OCI-M2 (cell line): ENCODE results near the gene EPB41L4B.
A peak's percentile ranks its signal among the peaks of the same experiment; 100 is the strongest.
"Not testable (repeated sequence)": the region's sequence is repeated elsewhere in the genome, so short reads cannot be mapped to it uniquely, and the experiment has no call there.

Experiments used
- DNase-seq: peaks from one replicate; lab custom pipeline; 2025; ENCODE audit not compliant: unreplicated experiment; lab: John Stamatoyannopoulos, UW

Gene EPB41L4B

DNA sequence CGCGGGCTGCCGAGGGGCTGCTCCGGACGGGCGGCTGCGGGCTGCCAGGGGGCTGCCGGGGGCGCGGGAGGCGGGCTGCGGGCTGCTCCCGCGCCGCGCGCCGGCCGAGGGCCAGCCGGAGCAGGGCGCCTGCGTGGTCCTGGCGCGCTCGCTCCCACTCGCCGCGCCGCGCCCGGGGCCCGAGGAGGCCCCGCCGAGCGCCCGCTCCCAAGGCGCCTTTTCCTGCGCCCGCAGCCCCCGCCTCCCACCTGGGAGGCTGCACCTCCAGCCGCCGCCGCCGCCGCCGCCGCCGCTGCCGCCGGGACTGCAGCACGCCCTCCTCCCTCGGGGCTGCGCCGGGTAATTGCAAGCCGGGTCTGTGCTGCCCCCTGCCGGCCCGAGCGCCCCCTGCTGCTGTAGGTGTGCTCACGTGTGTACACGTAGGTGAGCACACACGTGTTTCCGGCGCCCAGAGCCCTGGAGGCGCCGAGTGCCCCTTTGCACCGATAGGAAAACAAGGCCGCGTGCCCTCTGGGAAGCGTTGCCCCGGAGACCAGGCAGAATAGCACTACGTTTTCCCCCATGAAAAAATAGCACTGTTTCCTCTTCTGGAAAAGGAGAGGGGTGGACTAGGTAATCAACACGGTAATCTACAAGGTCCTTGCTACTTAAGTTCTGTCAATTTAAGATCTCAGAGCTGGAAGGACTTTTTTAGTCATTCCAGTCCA, at the start of gene EPB41L4B:
Gene EPB41L4B (minus strand): TSS at position 318 of the 707 bp plus-strand sequence. CDS start 613 bp downstream, outside the sequence.
- peak; percentile 5 for DNase-seq

DNA sequence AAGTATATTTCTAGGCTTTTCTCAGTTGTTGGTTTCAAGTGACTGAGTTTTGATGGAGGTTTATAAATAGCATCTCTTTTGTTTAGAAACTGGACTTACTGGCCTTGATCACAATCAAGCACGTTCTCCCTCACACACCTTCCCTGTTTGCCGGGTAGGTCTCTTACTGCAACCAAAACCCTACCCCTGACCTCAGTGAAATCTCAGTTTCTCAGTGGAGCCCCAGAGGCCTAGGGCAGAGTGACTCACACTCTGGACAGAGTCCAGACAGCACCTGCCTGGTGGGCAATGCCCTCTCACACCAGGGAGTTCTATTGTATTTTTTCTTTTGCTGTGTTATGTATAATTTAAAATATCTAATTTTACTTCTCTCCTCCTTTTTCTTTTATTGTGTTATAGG, 48.4 kb upstream of the EPB41L4B start:
- DNase-seq: no peak

DNA sequence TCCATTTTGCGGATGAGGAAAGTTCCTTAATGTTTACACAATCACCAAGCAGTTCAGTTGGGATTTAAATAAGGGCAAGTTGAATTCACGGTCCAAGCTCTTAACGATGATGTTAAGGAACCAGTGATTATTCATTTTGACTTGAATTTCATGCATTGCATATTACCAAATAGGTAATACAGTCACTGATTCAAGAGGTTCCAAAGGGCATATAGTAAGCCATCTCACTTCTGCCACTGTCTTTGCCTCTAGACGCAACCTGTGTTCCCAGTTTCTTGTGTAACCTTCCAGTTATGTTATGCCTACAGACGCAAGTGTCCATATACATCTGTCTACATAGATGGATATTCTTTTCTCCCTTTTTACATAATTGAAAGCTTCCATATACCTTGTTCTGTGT, 39.9 kb upstream of the EPB41L4B start:
- no peak for DNase-seq

DNA sequence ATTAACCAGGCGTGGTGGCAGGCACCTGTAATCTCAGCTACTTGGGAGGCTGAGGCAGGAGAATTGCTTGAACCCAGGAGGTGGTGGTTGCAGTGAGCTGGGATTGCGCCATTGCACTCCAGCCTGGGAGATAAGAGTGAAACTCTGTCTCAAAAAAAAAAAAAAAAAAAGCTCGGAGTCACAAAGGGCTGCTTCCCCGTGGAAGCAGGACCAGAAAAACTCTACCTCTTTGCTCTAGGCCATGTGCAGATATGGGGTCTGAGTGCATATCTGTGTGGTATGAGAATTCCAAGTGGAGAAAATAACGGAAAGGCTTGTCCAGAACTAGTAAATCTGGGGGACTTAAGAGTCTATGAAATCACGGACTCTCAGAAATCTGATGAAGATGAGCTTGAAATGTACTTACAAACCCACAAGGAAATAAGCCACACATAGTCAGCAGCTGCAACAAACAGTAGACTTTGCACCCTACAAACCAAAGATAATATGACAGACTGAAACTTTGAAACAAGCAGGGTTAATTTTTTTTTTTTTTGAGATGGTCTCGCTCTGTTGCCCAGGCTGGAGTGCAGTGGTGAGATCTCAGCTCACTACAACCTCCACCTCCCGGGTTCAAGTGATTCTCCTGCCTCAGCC, 38.2 kb upstream of the EPB41L4B start:
- not testable (repeated sequence) for DNase-seq

DNA sequence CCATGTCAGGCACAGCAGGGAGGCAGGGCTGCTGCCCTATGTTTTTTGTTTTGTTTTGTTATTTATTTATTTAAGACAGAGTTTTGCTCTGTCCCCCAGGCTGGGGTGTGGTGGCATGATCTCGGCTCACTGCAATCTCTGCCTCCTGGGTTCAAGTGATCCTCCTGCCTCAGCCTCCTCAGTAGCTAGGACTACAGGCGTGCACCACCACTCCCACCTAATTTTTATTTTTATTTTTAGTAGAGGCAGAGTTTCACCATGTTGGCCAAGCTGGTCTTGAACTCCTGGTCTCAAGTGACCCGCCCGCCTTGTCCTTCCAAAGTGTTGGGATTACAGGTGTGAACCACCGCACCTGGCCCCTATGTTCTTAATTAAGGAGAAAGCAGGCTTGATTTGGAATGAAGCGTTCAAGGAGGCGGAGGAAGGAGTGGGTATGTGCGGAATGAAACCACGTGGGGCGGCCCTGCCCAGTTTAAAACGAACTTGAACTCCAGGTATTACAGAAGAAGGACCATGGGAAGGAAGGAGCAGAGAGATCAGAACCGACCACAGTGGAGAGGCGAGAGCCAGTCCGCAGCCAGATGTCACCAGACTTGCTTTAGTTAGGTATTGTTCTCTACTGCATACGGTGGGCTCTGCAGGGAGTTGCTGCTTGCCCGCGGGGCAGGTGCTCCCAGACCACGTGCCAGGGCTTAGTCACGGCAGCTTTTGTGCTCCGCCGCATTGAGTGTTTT, 34.9 kb upstream of the EPB41L4B start:
- DNase-seq: no peak

DNA sequence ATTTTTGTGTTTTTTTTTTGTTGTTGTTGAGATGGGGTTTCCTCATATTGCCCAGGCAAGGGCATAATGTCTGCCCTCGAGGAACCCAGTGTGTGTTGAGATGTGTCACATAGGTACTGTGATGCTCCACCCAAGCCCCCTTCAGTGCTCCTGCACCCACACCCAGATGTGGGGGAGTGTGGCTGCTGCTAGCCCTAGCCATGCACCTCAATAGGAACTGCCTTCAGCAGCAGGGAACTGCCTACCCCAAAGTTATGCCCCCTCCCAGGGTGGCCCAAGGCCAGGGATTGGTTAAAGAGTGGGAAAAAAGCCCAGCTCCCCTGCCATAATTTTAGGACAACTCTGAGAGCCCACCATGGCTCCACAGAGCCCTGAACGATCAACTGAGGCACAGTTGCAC, 33.3 kb upstream of the EPB41L4B start:
- no peak for DNase-seq

DNA sequence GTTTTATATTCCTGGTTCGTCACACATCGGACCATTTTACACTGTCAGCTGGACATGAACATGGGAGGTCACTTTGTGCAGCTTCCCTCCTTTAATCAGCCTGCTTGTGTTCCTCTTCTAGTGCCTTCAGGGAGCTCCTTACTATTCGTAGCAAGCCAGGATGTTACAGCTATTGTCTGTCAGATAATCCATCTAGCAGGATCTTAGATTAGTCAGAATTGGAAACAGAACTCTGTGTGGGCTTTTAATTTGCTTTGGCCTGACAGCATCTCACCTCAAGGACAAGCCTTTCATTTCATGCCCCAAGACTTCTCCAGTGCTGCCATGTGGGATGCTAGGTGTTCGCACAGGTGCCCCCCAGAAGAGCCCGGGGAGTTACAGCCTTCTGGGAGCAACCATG, 30.2 kb upstream of the EPB41L4B start:
- no peak for DNase-seq

DNA sequence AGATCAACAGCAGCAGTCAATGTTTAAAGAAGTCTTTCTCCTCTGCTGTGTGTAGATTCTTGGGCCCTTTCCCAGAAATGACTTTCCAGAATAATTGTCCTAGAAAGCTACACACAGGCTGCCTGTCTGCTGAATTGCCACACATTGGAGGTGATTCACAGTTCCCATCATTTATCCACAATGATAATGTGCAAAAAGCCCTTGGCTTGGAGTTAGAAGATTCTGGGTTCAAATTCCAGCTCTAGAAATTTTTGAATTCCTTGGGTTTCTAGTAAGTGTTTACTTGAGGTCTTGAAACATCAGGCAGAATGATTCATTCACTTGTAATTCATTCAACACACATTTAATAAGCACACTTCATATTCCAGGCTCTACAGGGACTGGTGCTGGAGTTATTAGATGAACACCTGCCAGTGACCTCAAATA, 28.6 kb upstream of the EPB41L4B start:
- DNase-seq: no peak

DNA sequence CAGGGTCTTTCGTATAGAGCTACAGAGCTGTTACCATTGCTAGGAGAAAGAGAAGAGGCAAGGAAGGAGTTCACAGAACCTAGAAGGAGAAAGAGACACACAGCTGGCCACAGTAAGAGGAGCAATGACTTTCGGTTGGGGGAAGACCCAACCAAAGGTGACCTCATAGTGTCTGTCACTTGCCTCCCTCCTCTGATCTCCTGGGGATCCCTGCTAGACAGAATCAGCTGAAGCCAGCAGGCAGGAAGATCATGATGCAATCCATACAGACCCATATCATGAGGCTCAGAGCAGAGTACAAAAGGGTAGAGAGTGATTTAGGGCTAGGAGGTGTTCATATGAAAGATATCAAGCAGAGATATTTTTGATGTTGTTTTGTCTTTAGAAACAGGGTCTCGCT, 26.0 kb upstream of the EPB41L4B start:
- no peak for DNase-seq

DNA sequence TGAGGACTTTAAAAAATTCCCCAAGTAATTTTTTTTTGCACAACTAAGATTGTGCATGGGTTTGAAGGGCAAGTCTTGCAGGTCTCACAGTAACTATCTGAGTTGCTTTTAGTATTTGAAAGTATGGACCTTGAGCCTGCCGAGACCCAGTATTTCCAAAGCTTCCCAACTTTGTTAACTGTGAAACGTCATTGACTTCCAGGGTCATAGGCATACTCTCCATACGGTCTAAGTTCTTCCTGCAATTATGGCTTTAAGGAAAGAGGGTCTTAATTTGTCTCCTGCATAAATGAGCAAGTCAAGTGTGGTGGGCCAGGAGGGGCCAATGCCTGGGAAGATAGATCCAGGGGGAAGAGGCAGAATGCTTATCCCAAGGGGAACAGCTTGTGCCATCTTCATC, 24.0 kb upstream of the EPB41L4B start:
- no peak for DNase-seq

DNA sequence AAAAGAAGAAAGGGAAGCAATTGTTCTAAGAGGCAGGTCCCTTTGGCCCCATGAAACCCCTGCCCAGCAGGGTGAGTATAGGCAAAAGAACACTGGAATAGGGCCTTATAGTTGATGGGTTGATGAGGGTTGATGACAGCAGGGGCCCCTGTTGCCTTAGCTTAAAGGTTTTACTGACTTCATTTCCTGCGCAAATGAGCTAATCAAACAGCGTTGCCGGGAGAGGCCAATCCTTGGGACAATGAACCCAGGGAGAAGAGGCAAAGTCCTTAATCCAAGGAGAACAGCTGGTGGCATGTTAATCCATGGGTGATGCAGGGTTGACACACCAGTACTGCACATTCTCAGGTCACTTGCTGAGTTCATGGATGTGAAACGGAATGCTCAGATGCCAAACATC, 22.0 kb upstream of the EPB41L4B start:
- DNase-seq: no peak

DNA sequence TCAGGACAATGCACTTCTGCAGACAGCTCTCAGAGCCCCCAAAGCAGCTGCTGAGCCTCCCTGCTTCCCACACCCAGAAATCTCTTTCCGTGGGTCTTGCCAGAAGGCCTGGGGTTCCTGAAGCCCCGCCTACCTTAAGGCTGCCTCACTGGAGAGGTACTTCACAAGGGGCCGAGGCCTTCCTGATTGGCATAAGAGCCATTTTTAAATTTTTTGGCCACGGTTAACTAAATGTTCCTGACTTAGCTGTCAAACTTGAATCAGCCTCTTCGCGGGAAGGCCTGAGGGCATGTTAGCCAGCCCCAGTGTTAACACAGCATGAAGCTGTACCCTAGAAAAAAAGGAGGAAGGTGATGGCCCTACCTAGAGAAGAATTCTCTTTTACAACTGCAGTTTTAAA, 20.7 kb upstream of the EPB41L4B start:
- DNase-seq: no peak

DNA sequence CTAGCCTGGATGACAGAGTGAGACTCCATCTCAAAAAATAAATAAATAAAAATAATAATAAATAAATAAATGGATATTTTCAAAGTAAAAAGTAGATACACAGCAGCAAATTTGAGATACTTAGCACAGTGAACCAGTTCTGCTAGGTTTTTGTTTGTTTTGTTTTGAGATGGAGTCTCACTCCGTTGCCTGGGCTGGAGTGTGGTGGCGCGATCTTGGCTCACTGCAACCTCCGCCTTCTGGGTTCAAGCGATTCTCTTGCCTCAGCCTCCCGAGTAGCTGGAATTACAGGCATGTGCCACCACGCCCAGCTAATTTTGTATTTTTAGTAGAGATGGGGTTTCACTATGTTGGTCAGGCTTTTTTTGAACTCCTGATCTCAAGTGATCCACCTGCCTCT, 20.1 kb upstream of the EPB41L4B start:
- not testable (repeated sequence) for DNase-seq

DNA sequence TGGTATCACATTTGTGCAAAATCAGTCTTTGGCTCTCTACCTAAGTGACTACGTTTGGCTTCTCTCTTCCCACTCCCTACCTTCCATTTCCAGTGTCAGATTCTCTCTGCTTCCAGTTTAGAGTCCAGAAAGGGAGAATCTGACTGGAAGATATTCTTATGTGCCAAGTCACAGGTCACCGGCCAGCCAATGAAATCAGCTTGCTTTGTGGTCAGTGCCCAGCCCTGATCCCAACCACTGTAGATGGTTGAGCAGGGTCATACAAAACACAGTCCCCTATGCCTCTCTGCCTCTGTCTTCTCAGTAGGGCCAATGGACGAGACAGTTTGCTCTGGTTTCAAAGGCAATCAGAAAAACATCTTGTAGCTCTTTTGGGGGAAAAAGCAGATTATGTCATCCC, 15.6 kb upstream of the EPB41L4B start:
- no peak for DNase-seq

DNA sequence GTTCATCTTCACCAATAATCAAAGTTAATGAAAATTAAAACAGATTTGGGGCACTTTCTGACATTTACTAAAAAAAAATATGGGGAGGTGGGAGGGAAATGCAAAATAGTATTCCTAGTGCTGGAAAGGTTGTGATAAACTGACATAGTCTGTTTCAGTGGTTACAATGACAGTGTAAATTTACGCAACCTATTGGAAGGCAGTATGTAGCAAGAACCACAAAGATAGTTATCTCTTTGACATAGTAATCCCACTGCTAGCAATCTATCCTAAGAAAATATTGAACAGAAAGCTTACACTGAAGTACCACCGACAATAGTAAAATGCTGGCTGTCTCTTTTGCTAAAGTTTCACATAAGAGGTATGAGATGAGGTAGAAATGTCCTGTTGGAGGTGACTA, 15.1 kb upstream of the EPB41L4B start:
- DNase-seq: no peak

DNA sequence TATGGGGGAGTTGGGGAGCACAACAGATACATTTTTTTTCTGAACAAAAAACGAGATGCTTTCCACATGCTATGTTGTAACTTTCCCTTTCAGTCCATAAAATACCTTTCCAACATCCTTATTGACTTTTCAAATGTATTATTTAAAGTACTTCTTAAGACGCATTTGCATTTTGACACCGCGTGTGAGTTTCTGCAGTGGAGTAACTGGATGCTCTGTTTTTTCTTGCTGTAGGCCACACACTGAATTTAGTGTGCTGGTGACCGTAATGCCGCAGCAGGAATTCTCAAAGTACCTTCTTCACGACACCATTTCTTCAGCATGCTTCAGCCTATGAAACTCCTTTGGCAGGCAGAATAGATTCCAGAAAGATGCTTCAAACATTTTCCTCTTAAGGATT, 14.3 kb upstream of the EPB41L4B start:
- no peak for DNase-seq

DNA sequence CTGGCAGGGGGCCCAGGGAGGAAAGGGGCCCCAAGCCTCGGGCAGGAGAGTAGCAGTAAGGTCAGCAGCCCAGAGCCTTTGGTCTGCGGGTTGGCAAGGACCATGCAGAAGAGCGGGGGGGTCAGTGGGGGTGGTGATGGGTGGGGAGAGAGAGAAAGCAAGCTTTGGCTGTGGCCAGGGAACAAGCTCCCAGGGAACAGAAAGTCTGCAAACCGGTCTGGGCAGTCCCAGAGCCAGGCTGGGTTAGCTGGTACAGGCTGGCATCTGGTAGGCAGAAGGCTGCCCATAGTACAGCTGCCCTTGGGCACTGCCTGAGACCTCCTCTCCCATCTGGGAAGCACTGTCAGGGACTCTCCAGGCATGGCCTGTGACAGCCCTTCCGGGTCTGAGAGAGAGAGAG, 10.5 kb upstream of the EPB41L4B start:
- DNase-seq: no peak

DNA sequence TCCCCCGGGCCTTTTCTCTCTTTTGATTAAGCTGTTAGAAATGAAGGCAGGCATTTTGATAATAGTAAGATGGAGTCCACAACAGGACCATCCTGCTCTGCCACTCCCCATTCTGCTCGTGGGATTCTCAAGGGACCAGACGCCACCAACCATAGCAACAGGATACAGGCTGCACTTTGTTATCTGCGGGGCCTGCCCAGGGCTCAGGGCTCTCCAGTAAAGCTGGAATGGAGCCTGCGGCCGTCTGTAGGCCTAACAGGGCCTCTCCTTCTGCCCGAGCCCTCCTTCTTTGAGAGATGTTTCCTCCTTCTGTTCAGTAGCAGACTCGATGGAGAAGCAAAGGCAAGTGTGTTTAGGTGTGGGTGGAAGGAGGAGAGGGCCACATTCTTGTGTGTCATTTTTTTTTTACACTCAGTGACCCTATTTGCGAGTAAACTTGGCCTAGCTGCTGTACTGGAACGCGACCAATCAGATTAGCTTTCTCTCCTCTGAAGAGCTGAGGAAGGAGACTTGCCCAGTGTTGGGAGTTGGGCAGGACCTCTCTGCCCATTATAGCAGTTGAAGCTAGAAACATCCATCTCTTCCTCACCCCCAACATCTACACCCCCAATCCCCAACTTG, 8.9 kb upstream of the EPB41L4B start:
- DNase-seq: no peak

DNA sequence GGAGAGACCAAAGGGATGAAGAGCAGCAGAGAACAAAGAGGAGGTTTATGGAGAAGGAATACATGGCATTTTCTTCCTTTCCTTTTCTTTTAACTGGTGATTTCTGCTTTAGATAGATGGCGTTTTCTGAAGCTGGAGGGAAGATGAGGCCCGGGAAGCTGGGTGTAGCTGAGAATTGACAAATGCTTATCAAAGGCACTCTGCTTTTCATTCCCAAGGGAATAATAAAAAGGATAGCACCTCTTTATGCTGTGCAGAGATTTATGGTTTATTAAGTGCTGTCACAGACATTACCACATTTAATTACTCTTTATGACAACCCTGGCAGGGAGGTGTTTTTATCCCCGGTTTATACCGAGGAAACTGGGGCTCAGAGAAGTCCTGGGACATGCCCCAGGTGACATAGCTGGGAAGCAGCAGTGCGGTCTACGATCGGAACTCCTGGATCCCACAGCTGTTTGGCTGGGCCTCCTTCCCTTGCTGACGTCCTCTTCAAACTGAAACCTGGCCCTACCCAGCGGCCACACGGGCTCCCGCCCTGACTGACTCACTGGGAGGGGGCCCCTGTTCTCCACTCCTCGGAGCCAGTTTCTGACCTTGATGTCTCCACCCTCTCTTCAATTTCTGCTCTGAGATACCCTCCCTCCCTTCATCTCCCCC, 8.2 kb upstream of the EPB41L4B start:
- no peak for DNase-seq

DNA sequence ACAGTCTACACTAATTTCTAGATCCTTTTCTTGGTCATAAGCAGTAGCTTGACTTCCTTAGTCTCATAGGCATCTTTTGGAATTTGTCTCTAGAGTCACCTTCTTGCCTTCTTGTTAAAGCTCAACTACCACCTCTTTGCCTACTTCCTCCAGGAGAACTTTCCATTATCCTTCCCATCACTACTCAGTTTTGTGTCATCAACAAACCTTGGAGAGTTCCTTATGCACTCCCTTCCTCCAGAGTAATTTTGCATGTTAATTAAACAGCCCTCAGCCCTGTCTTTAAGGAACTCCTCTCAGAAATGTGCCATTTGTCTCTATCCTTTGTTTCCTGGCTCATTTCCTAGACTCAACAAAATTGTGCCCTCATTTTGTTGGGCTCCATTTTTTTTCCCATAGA, 4.2 kb upstream of the EPB41L4B start:
- no peak for DNase-seq

DNA sequence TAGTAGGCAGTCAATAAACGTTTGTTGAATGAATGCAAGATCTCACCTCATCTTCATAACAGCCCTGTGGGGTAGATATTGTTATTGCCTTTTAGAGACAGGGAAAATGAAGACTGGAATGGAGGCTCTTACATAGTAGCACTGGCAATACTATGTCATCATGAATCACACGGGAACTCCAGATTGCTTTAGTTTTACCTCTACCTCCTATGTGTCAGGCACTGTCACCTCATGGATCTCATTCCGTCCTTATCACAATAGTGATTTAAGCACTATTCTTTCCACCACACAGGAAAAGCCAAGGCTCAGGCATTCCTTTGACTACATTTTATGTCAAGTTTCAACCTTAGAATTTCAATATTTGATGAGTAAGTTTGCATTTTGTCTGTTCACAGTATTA, 2.9 kb upstream of the EPB41L4B start:
- DNase-seq: no peak
